ENCODE data around the gene CAMTA1.

CAMTA1 gene

DNA sequence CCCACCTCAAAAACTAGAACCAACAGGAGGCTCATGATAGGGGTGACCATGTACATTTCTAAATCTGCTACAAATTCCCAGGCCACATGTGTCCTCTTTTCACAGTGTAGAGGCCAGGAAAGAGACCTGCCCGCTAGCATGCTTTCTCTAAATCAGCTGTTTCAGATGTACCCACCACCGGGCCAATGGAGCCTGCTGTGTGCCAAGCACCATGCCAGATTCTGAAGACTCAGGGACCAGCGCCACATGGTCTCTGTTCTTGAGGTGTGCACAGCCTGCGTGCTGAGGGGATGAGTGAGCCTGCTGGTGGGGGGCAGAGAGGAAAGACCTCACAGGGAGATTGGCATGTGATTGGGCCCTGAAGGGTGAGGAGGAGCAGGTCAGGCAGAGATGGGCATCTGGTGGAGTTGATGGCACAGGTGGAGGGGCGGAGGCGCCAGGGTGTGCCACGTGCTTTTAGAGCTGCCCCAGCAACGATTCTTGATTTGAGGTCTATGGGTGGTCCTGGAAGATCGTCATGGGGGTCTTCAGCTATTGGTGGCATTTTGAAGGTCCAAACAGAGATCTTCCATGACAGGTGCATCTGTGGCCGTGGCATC is 500.7 kb downstream of the CAMTA1 start:
- TF ChIP-seq PATZ1 (CRISPR knock-in tag; IDR thresholded peaks at IDR 0.05; ENCODE audit: borderline replicate concordance) (no peak), GLIS3 (CRISPR knock-in tag; IDR thresholded peaks at IDR 0.05) (no peak), ZFP30 (CRISPR knock-in tag; IDR thresholded peaks at IDR 0.05) (no peak), RARB (CRISPR knock-in tag; IDR thresholded peaks at IDR 0.05) (no peak)
- no peak for ATAC-seq

- TF ChIP-seq, protein P1, sequence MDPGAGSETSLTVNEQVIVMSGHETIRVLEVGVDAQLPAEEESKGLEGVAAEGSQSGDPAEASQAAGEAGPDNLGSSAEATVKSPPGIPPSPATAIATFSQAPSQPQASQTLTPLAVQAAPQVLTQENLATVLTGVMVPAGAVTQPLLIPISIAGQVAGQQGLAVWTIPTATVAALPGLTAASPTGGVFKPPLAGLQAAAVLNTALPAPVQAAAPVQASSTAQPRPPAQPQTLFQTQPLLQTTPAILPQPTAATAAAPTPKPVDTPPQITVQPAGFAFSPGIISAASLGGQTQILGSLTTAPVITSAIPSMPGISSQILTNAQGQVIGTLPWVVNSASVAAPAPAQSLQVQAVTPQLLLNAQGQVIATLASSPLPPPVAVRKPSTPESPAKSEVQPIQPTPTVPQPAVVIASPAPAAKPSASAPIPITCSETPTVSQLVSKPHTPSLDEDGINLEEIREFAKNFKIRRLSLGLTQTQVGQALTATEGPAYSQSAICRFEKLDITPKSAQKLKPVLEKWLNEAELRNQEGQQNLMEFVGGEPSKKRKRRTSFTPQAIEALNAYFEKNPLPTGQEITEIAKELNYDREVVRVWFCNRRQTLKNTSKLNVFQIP (CRISPR knock-in tag; IDR thresholded peaks at IDR 0.05; ENCODE audit: borderline replicate concordance, low read depth), result no peak
- TF ChIP-seq ZFP30 (CRISPR knock-in tag; IDR thresholded peaks at IDR 0.05) (no peak), TCF4 (CRISPR knock-in tag; IDR thresholded peaks at IDR 0.05; ENCODE audit: borderline replicate concordance) (no peak), ESRRG (CRISPR knock-in tag; IDR thresholded peaks at IDR 0.05) (no peak), BACH2 (CRISPR knock-in tag; IDR thresholded peaks at IDR 0.05; ENCODE audit: borderline replicate concordance) (no peak), ZNF70 (CRISPR knock-in tag; IDR thresholded peaks at IDR 0.05) (no peak), ZC3H10 (CRISPR knock-in tag; IDR thresholded peaks at IDR 0.05) (no peak), ARNTL (CRISPR knock-in tag; IDR thresholded peaks at IDR 0.05; ENCODE audit: borderline replicate concordance, low read depth) (no peak), ISL1 (CRISPR knock-in tag; IDR thresholded peaks at IDR 0.05) (no peak), PATZ1 (CRISPR knock-in tag; IDR thresholded peaks at IDR 0.05; ENCODE audit: borderline replicate concordance) (no peak)
- TF ChIP-seq, protein P2, sequence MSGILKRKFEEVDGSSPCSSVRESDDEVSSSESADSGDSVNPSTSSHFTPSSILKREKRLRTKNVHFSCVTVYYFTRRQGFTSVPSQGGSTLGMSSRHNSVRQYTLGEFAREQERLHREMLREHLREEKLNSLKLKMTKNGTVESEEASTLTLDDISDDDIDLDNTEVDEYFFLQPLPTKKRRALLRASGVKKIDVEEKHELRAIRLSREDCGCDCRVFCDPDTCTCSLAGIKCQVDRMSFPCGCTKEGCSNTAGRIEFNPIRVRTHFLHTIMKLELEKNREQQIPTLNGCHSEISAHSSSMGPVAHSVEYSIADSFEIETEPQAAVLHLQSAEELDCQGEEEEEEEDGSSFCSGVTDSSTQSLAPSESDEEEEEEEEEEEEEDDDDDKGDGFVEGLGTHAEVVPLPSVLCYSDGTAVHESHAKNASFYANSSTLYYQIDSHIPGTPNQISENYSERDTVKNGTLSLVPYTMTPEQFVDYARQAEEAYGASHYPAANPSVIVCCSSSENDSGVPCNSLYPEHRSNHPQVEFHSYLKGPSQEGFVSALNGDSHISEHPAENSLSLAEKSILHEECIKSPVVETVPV (CRISPR knock-in tag; IDR thresholded peaks at IDR 0.05), result no peak
- ATAC-seq, result no peak
These were observed 501.8 kb downstream of the CAMTA1 start for GRCh38 chr1:7287013-7287412.

- no peak for ATAC-seq
- TF ChIP-seq PPARA (CRISPR knock-in tag; IDR thresholded peaks at IDR 0.05; ENCODE audit: borderline replicate concordance), result no peak
- no peak for TF ChIP-seq ISL1 (CRISPR knock-in tag; IDR thresholded peaks at IDR 0.05)
- TF ChIP-seq ZNF8 (CRISPR knock-in tag; IDR thresholded peaks at IDR 0.05), result no peak
- TF ChIP-seq, protein P3, sequence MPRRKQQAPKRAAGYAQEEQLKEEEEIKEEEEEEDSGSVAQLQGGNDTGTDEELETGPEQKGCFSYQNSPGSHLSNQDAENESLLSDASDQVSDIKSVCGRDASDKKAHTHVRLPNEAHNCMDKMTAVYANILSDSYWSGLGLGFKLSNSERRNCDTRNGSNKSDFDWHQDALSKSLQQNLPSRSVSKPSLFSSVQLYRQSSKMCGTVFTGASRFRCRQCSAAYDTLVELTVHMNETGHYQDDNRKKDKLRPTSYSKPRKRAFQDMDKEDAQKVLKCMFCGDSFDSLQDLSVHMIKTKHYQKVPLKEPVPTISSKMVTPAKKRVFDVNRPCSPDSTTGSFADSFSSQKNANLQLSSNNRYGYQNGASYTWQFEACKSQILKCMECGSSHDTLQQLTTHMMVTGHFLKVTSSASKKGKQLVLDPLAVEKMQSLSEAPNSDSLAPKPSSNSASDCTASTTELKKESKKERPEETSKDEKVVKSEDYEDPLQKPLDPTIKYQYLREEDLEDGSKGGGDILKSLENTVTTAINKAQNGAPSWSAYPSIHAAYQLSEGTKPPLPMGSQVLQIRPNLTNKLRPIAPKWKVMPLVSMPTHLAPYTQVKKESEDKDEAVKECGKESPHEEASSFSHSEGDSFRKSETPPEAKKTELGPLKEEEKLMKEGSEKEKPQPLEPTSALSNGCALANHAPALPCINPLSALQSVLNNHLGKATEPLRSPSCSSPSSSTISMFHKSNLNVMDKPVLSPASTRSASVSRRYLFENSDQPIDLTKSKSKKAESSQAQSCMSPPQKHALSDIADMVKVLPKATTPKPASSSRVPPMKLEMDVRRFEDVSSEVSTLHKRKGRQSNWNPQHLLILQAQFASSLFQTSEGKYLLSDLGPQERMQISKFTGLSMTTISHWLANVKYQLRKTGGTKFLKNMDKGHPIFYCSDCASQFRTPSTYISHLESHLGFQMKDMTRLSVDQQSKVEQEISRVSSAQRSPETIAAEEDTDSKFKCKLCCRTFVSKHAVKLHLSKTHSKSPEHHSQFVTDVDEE (CRISPR knock-in tag; IDR thresholded peaks at IDR 0.05), result no peak
- no peak for TF ChIP-seq GLIS3 (CRISPR knock-in tag; IDR thresholded peaks at IDR 0.05)
- TF ChIP-seq ZC3H10 (CRISPR knock-in tag; IDR thresholded peaks at IDR 0.05), result no peak
- no peak for TF ChIP-seq TCF4 (CRISPR knock-in tag; IDR thresholded peaks at IDR 0.05; ENCODE audit: borderline replicate concordance)
- no peak for TF ChIP-seq ZFP3 (CRISPR knock-in tag; IDR thresholded peaks at IDR 0.05)
- TF ChIP-seq RARB (CRISPR knock-in tag; IDR thresholded peaks at IDR 0.05), result no peak
- TF ChIP-seq ZNF70 (CRISPR knock-in tag; IDR thresholded peaks at IDR 0.05), result no peak
- no peak for TF ChIP-seq ARNTL (CRISPR knock-in tag; IDR thresholded peaks at IDR 0.05; ENCODE audit: borderline replicate concordance, low read depth)
These were observed 503.7 kb downstream of the CAMTA1 start for GRCh38 chr1:7288992-7289391.

DNA sequence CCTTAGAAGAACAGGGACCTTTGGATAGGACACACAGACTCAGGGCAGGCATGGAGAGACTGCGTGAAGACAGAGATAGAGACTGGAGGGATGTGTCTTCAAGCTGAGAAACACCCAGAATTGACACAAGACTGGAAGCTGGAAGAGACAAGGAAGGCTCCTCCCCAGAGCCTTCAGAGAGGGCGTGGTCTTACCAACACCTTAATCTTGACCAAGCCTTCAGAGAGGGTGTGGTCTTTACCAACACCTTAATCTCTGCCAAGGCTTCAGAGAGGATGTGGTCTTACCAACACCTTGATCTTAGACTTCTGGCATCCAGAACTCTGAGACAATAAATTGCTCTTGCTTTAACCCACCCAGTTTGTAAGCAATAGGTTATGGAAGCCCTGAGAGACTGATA is 504.4 kb downstream of the CAMTA1 start:
- no peak for ATAC-seq
- TF ChIP-seq RARB (CRISPR knock-in tag; IDR thresholded peaks at IDR 0.05) (no peak), SNAI2 (CRISPR knock-in tag; IDR thresholded peaks at IDR 0.05) (no peak), OSR1 (CRISPR knock-in tag; IDR thresholded peaks at IDR 0.05) (no peak), ZNF70 (CRISPR knock-in tag; IDR thresholded peaks at IDR 0.05) (no peak), ZFP30 (CRISPR knock-in tag; IDR thresholded peaks at IDR 0.05) (no peak), GLIS3 (CRISPR knock-in tag; IDR thresholded peaks at IDR 0.05) (no peak), TOX (CRISPR knock-in tag; IDR thresholded peaks at IDR 0.05; ENCODE audit: borderline replicate concordance) (no peak)
- TF ChIP-seq, protein P4, sequence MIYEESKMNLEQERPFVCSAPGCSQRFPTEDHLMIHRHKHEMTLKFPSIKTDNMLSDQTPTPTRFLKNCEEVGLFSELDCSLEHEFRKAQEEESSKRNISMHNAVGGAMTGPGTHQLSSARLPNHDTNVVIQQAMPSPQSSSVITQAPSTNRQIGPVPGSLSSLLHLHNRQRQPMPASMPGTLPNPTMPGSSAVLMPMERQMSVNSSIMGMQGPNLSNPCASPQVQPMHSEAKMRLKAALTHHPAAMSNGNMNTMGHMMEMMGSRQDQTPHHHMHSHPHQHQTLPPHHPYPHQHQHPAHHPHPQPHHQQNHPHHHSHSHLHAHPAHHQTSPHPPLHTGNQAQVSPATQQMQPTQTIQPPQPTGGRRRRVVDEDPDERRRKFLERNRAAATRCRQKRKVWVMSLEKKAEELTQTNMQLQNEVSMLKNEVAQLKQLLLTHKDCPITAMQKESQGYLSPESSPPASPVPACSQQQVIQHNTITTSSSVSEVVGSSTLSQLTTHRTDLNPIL (CRISPR knock-in tag; IDR thresholded peaks at IDR 0.05; ENCODE audit: low read depth), result no peak
- TF ChIP-seq, protein P2 (CRISPR knock-in tag; IDR thresholded peaks at IDR 0.05), result no peak
